Activated T-cell treated with anti-CD3 and anti-CD28 coated beads for 1 hour (primary cell): Measurements from ENCODE around the gene PELO.

Experiments used
- DNase-seq: peaks from one replicate; pipeline ENCODE4 v3.0.0-alpha.2; 2020; ENCODE audit warnings: low read depth

Gene PELO

GRCh38 chr5:52771343-52772039 is 16.2 kb upstream of the PELO start:
- no peak for DNase-seq

DNA sequence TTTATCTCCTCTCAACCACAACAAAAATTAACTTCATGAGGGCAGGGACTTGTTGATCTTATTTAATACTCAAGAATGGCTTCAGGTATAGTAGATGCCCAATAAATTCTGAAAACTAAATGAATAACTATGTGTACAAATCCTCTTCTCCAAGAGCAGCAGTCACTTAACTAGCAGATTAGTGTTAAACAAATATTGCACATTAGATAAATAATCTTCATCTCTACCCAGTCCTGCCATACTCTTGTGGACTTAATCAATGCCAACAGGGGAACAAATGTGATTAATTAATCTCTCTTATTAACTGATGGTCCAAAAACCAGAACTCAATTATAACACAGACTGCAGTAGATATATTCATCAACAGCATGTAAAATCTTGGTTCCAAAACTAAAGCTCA is 15.0 kb upstream of the PELO start:
- no peak for DNase-seq

GRCh38 chr5:52773342-52773741 is 14.4 kb upstream of the PELO start:
- DNase-seq = no peak

DNA sequence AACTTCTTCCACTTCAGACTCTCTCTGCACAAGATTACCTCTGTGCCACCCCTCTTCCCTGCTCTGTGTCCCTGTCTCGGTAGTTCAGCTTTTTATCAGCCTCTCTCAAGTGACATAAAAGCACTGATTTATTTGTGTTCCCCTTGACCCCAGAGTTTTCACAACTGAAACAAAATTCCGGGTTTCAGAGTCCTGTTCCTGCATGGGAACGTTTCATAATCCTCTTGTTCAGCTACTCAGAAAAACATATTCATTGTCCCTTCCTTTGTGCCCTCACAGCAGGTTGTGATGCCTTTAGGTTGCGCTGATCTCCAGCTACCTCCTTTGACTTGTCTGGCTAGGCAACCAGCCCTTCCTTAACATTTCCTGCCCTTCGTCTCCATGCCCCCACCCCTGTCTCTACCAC is 13.7 kb upstream of the PELO start:
- DNase-seq = no peak

DNA sequence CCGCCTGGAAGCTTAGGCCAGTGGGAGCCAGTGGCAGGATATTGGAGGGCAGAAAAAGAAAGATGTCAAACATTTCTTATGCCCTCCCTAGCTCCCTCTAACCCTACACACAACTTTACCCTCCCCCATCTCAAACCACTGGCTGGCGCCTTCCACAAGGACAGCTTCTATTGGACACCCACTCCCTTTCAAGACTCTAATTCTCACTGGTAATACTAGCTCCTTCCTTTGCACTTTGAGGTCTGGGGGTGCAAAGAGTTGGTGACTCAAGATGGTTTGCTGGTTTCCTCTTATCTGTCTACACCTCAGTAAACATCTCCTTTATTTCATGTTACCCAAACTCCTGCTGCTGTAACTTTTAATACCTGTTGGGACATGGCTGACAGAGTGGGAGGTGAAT is 11.6 kb upstream of the PELO start:
- no peak for DNase-seq

DNA sequence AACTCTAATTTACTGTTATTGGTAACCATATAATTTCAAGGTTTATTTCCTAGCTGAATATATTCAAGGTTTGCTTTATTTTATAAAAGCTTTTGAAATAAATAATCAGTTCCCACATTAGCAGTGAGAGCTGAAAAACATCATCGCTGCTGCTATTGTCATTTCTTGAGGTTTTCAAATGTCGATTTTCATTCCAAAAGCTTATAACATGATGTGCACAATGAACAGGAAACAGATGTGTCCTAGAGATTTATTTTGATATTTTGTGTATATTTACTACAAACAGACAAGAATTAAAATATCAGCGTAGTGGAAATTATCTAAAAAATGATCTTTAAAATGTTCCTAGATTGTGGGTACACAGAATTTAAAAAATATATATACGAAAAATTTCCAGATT is 10.5 kb upstream of the PELO start:
- no peak for DNase-seq

DNA sequence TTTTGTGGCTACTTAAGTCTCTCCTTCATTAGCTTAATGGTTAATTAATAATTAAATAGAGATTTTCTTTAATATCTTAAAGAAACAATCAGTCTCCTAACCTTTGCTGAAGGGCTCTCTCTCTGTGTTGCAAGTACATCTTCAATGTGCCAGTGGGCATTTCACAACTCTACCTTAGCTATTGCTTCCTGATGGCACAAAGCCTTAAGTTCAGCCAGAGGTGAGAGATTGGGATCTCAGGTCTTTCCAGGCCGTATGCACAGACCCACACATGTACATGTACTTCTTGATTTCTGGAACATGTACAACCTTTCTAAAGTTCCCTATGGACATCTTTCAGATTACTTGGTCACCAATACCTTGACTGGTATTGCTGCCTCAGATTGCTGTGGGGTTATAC is 8.9 kb upstream of the PELO start:
- DNase-seq = no peak

DNA sequence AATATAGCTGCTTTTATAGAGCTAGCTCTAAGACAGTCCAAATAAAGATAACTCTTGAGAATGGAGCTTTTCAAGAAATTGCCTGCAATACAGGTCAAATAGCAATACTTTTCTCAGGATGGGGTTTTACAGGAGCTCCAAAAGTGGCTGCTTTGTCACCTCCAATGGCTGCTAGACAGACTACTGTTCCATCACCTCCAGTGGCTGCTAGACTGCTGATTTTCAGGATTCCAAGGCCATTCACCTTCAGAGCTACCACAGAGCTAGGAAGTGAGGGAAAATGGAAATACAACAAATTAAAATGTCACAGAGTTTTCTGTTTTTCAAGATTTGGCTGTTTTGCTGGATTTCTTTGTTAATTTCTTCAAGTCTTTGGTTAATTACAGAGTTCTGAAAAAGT is 8.5 kb upstream of the PELO start:
- no peak for DNase-seq

DNA sequence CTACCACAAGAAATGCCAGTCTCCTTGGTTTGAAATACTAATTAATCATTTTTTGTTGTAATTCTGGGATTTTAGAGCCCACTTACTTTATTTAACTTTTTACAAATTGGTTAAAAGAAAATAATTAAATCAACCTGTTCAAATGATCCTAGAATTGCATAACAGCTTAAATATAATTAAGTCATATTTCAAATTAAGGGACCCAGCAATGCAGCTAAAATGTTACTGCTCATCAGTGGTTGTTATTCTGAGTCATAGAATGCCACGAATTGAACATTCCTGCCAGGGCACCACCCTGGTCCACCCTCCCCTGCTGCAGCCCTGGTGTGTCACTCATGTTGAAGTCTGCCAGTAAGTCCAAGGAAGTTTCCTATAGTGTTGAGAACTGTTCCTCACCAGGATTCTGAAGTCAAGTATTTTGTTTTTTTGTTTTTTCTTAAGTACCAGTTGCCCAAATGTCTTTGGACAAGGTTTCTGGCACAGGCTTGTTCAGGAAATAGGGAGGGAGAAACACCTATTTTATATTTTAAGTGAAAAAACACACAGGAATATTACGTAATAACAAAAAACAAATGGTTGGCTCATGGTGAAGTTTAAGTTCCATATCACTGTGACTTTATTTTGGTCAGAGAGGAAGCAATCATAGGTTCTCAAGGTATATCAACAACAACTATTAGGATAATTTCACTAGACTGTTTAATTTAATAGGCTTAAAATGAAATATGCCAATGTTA is 4.3 kb upstream of the PELO start:
- no peak for DNase-seq

DNA sequence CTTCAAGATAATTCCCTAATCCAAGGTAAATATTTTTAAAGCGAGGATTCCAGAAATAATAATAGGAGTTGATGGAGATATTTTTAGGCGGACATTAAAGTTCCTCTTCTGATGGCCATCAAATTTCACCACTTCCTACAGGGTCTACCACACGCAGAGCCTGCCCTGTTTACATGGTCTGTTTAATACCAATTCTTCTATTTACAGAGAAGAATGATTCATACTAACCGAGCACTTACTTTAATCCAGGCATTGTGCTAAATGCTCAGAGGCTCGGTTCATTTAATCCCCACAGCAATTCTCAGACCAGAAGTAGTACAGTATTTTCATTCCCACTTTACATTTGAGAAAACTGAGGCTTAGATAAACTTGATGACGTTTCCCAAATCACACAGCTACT is 3.0 kb upstream of the PELO start:
- DNase-seq = no peak

DNA sequence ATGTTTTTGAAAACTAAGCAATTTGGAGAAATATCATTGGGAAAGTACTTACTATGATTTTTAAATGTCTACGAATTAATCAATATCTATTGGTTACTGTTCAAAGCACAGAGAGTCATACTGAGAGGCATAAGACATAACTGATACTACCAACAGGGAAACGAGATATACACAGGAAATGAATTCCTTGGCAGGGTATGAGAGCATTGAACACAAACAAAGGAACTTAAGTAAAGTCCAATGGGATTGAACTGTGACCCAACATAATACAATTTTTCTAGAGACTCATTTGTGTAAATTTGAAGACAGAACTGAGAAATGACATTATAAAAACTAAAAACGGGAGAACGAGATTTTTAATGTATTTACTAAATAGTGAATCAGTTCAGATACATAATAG is 1.3 kb upstream of the PELO start:
- no peak for DNase-seq

GRCh38 chr5:52786949-52787599 is 642 bp upstream of the PELO start:
- no peak for DNase-seq

GRCh38 chr5:52788505-52788821 is 747 bp downstream of the PELO start:
- no peak for DNase-seq

- no peak for DNase-seq
These were observed 1.7 kb downstream of the PELO start for GRCh38 chr5:52789378-52789777.

DNA sequence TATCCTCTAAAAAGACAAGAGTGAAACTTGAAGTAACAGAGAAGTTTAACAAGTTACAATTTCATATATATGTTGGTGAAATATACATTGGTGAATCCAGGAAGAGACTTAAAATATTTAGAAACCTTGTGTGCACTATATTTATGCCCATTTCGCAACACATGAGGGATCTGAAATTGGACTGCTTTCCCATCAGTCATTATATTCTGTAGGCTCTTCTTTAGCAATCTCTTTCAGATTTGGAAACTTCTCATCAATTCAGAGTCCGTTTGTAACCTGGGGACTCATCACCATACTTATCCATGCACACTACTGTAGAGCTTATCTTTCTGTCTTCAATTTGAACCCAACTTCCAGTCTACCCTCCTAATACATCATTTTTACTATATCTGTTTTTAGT is 2.1 kb downstream of the PELO start:
- no peak for DNase-seq

- no peak for DNase-seq
These were observed 3.6 kb downstream of the PELO start for GRCh38 chr5:52791366-52791765.

GRCh38 chr5:52794519-52794918 is 6.8 kb downstream of the PELO start:
- DNase-seq = no peak

DNA sequence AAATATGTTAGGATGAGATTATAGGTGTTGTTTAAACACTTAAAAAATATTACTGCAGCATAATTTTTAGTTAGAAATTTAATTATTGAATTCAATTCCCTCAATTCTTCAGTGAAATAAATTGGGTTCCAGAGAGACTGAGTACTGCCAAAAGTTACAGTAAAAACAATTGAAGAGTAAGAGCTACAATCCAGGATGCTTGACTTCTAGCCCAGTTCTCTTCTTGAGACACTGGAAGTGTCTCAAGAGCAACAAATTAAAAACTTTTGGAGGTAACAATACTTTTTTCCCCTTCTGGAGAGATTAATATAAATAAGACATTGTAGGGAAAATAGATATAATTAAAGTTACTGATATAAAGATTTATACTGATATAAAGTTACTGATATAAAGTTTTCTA is 8.3 kb downstream of the PELO start:
- DNase-seq = no peak

- no peak for DNase-seq
These were observed 8.9 kb downstream of the PELO start for GRCh38 chr5:52796516-52797103.

DNA sequence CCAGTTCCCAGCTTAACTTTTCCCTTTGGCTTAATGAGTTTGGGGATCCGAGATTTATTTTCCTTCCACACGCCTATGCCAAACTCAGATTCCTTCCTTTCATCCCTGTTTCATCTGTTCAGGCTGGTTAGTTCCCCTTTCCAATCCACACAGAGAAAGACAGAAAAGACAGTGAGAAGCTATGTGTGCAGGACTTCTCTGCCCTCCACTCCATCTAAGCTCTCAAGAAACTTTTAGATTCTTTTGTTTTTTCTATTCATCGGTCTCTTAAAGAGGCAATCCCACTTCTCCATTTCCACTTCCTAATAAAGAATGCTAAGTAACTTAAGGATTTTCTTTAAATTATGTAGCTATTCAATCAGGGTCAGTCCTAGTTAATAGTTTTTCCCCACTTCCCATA is 11.2 kb downstream of the PELO start:
- no peak for DNase-seq

DNA sequence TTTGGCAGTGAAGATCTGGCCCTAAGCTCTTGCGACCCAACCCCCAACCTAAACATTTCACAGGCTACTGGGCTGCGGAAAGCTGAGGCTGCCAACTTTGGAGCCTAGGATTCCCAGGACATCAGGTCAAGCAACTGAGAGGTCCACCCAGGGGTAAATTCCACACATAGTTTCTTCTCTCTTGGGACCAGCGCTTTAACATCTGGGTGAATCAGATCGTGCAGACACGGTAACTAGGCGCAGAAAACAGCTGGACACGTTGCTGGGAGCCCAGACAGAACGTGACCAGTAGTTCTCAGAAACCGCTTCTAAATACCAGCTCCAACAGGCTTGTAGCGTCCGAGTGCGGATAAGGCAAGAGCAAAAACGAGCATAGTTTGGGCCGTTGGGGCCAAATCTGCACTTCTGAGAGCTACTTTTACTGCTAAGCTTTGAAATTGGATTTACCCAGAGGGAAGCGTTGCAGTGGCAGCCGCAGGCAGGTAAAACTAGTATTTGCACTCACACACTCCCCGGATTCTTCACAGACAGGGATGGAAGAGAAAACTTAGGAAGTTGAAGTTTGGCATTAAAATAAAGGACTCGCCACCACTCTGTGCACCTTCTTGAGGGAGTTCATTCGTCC is 11.8 kb downstream of the PELO start:
- DNase-seq = no peak

DNA sequence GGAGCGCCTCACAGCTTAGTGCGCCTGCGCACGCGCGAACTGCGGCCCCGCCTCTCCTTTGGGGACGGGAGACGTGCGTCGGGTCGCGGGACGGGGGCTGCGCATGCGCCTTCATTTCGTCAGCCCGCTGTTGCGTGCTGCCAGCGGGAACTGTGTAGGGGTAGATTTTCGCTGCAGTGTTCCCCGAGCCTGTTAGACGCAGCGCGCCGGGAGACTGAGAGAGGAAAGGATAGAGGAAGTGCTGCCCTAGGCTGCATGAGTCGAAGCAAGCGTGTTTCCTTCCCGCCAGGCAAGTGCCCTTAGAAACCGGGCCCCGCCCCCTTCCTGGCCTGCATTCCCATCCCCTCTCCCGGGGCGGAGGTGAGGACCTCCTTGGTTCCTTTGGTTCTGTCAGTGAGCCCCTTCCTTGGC is 12.3 kb downstream of the PELO start:
- DNase-seq = peak; percentile 94
